Endometrial microvascular endothelial cells (primary cell): ENCODE measurements around the gene PGAP3. TPM values are rescaled to one million over a fixed set of nuclear protein-coding genes. Genes with fewer than 3 reads are reported as not detected.

Source experiments
- in situ Hi-C: cut with HindIII; loops from 2 replicates; pipeline ENCODE4 v1.10.0; 2017; ENCODE audit warnings: low sequenced_read_pairs, low pct_unique_long_range_greater_than_20kb; ENCODE audit errors: inconsistent ontology term
- total RNA-seq: library from RNA; depleted of rRNA; stranded (reverse); fragments of >200 nt; gene quantifications from one replicate; pipeline ENCODE4 v1.2.3, GENCODE V29; 2015; ENCODE audit errors: inconsistent ontology term

Gene PGAP3
- total RNA-seq, 1 donor from 2014 or later, result 7.4 TPM

- in situ Hi-C loops, result no loop called here
Observed at GRCh38 chr17:39675390-39676082, 12.3 kb downstream of the PGAP3 start.

GRCh38 chr17:39674702-39675389 lies 13.0 kb downstream of the PGAP3 start:
- in situ Hi-C loops, result no loop called here

GRCh38 chr17:39674179-39674578 lies 13.7 kb downstream of the PGAP3 start:
- in situ Hi-C loops, result no loop called here

GRCh38 chr17:39673335-39674081 lies 14.3 kb downstream of the PGAP3 start:
- in situ Hi-C loops, result no loop called here

GRCh38 chr17:39672522-39673334 lies 15.1 kb downstream of the PGAP3 start:
- in situ Hi-C loops, result no loop called here

GRCh38 chr17:39671651-39672521 lies 16.0 kb downstream of the PGAP3 start:
- in situ Hi-C loops, result no loop called here

DNA sequence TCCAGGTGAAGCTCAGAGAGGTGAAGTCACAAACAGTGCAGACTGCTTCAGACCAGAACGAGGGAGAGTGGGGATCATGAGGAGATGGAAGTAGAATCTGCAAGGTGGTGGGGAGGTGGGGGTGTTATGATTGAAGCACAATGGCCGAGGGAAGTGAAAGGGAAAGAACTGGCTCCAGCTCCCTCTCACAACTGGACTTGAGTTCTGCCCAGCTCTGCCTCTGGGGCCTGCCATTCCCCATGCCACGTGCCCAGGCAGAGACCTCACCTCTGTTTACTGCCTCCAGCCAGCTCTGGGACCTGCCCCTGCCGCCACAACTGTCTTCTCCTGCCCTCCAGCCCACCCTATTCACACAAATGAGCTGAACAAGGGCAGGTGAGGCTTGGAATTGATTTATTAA lies 17.1 kb downstream of the PGAP3 start:
- in situ Hi-C loops, result no loop called here

DNA sequence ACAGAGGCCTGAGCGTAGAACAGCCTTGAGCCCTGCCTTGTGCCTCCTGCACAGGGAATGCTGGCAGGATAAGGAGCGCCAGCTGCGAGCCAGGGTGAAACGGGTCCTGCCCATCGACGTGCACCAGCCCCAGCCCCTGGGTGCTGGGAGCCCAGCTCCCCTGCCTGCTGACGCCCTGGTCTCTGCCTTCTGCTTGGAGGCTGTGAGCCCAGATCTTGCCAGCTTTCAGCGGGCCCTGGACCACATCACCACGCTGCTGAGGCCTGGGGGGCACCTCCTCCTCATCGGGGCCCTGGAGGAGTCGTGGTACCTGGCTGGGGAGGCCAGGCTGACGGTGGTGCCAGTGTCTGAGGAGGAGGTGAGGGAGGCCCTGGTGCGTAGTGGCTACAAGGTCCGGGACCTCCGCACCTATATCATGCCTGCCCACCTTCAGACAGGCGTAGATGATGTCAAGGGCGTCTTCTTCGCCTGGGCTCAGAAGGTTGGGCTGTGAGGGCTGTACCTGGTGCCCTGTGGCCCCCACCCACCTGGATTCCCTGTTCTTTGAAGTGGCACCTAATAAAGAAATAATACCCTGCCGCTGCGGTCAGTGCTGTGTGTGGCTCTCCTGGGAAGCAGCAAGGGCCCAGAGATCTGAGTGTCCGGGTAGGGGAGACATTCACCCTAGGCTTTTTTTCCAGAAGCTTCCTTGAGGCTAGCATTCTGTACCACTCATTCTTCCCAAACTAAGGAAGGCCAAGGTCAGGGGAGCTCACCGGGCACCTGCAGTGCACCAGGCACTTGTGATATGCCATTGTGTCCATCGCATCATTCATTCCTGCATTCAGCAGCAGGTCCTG lies 17.7 kb downstream of the PGAP3 start:
- in situ Hi-C loops, result no loop called here

DNA sequence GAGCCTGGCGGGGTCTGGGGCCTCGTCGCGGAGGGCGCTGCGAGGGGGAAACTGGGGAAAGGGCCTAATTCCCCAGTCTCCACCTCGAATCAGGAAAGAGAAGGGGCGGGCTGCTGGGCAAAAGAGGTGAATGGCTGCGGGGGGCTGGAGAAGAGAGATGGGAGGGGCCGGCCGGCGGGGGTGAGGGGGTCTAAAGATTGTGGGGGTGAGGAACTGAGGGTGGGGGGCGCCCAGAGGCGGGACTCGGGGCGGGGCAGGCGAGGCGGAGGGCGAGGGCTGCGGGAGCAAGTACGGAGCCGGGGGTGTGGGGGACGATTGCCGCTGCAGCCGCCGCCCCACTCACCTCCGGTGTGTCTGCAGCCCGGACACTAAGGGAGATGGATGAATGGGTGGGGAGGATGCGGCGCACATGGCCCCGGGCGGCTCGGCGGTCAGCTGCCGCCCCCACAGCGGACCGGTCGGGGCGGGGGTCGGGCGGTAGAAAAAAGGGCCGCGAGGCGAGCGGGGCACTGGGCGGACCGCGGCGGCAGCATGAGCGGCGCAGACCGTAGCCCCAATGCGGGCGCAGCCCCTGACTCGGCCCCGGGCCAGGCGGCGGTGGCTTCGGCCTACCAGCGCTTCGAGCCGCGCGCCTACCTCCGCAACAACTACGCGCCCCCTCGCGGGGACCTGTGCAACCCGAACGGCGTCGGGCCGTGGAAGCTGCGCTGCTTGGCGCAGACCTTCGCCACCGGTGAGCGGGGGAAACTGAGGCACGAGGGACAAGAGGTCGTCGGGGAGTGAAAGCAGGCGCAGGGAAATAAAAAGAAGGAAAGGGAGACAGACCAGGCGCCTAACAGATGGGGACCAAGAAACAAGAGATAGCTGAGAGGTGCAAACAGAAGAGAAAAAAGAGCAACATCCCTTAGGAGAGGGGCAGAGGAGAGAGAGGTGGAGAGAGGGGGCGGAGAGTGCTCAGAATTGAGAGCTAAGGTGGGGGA lies 19.6 kb downstream of the PGAP3 start, which contains the start of gene PNMT:
Gene PNMT (plus strand): TSS at position 509 of the 980 bp plus-strand sequence. CDS start 23 bp downstream, at position 532.
- in situ Hi-C loops, result no loop called here

GRCh38 chr17:39667262-39667944 lies 20.5 kb downstream of the PGAP3 start:
- in situ Hi-C loops, result no loop called here

GRCh38 chr17:39666601-39667261 lies 21.1 kb downstream of the PGAP3 start:
- in situ Hi-C loops, result no loop called here

DNA sequence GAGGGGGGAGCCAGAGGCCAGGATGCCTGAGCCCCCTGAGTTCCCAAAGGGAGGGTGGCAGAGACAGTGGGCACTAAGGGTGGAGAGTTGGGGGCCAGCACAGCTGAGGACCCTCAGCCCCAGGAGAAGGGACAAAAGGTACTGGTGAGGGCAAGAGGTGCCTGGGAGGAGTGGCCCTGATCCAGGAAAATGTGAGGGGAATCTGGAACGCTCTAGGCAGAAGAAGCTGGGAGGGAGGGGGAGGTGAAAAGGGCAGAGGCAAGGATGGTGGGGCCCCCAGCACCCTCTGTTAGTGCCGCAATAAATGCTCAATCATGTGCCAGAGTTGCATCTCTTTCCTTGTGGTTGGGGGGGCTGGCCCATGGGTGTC lies 21.6 kb downstream of the PGAP3 start:
- in situ Hi-C loops, result no loop called here

DNA sequence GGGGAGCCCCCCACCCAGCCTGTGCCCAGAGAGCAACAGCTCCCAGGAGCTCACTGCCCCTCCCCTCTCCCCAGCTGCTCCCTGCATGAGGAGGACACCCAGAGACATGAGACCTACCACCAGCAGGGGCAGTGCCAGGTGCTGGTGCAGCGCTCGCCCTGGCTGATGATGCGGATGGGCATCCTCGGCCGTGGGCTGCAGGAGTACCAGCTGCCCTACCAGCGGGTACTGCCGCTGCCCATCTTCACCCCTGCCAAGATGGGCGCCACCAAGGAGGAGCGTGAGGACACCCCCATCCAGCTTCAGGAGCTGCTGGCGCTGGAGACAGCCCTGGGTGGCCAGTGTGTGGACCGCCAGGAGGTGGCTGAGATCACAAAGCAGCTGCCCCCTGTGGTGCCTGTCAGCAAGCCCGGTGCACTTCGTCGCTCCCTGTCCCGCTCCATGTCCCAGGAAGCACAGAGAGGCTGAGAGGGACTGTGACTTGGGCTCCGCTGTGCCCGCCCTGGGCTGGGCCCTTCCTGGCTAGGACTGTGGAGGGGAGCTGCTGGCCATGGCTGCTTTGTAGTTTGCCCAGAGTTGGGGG lies 22.1 kb downstream of the PGAP3 start:
- in situ Hi-C loops, result no loop called here

- in situ Hi-C loops, result no loop called here
Observed at GRCh38 chr17:39664581-39665561, 23.0 kb downstream of the PGAP3 start, which contains the start of gene TCAP. Gene TCAP (plus strand): TSS chr17:39665349. CDS start chr17:39665360, 11 bp downstream.
